Spleen (tissue), 11 donors: ENCODE measurements around the gene CYP20A1. TPM values are rescaled to one million over a fixed set of nuclear protein-coding genes. Genes with fewer than 3 reads are reported as not detected.

ENCODE experiments used
- DNase-seq: peaks from one replicate; pipeline ENCODE4 v3.0.0-alpha.2; 2020
- H3K27ac ChIP-seq, 8 donors: fragments of 200-600 bp; sonication (generic) in 7 of 8; 1 replicate in 4 of 8; 2 replicates in 4 of 8; pipeline versions ENCODE4 v1.5.0 to v1.8.0; 2016 to 2021; ENCODE audit warnings: inconsistent platforms in 4 of 8, mild to moderate bottlenecking in 4 of 8, moderate library complexity in 1 of 8
- H3K27me3 ChIP-seq, 7 donors: fragments of 200-600 bp; sonication (generic) in 6 of 7; replicated peaks in 1 of 7; 1 replicate in 4 of 7; 2 replicates in 3 of 7; pipeline versions ENCODE4 v1.5.0 to v1.8.0; 2016 to 2021; ENCODE audit warnings: inconsistent platforms in 3 of 7, mild to moderate bottlenecking in 1 of 7
- H3K36me3 ChIP-seq, 6 donors: fragments of 200-600 bp; sonication (generic) in 5 of 6; 1 replicate in 4 of 6; 2 replicates in 2 of 6; pipeline versions ENCODE4 v1.5.0 to v1.8.0; 2016 to 2021; ENCODE audit warnings: inconsistent platforms in 2 of 6
- H3K4me1 ChIP-seq, 6 donors: fragments of 200-600 bp; sonication (generic) in 5 of 6; 1 replicate in 3 of 6; 2 replicates in 3 of 6; pipeline versions ENCODE4 v1.5.0 to v1.8.0; 2016 to 2021; ENCODE audit warnings: inconsistent platforms in 3 of 6
- H3K4me3 ChIP-seq, 8 donors: fragments of 200-600 bp; sonication (generic) in 7 of 8; 1 replicate in 4 of 8; 2 replicates in 4 of 8; pipeline versions ENCODE4 v1.5.0 to v1.8.0; 2016 to 2021; ENCODE audit warnings: inconsistent platforms in 4 of 8, mild to moderate bottlenecking in 4 of 8, moderate library complexity in 2 of 8
- H3K9me3 ChIP-seq, 8 donors: fragments of 200-600 bp; sonication (generic) in 7 of 8; 1 replicate in 4 of 8; 2 replicates in 4 of 8; pipeline versions ENCODE4 v1.5.0 to v1.8.0; 2016 to 2021; ENCODE audit warnings: inconsistent platforms in 4 of 8
- CTCF ChIP-seq, 11 experiments: fragments of 200-600 bp in 7 of 11; fragments of 450-650 bp in 4 of 11; sonication (generic) in 4 of 11; IDR thresholded peaks in 8 of 11; conservative IDR thresholded peaks in 3 of 11; 1 replicate in 7 of 11; 2 replicates in 4 of 11; pipeline versions ENCODE4 v1.4.0 to v1.8.0; 2016 to 2021; ENCODE audit warnings: antibody characterized with exemption in 11 of 11, inconsistent platforms in 4 of 11, mild to moderate bottlenecking in 1 of 11
- POLR2A ChIP-seq, 3 donors: fragments of 450-650 bp; IDR thresholded peaks; one replicate each; pipeline ENCODE4 v1.5.1; 2017; ENCODE audit warnings: antibody characterized with exemption in 3 of 3, mild to moderate bottlenecking in 1 of 3
- POLR2AphosphoS5 ChIP-seq, 3 donors: sonication (generic); formaldehyde crosslinking; IDR thresholded peaks; one replicate each; pipeline ENCODE4 v1.5.1; 2017; ENCODE audit warnings: antibody characterized with exemption in 3 of 3
- WGBS, 5 donors: extraction: QIAGEN DNeasy Blood & Tissue Kit in 3 of 5; methylation state at CpG; one replicate each; pipeline versions ENCODE4 v1.1.5 to v1.1.7; 2013 to 2018; 5-methylcytosine and 5-hydroxymethylcytosine counted together
- intact Hi-C: fragments of 100-400 bp; cut with DNase I; formaldehyde crosslinking; loops from one replicate; pipeline ENCODE4 v1.15.0; 2023; ENCODE audit warnings: low total_unique reads
- polyA plus RNA-seq, 3 donors: library from polyadenylated mRNA; stranded (reverse); fragments of 200-250 nt; gene quantifications; one replicate each; pipeline ENCODE4 v1.2.1, GENCODE V29; 2013
- total RNA-seq, 7 donors: library from RNA; depleted of rRNA in 3 of 7; stranded (reverse); fragments of >200 nt in 3 of 7; fragmentation: NEBNext Ultra II Directional in 4 of 7; extraction: Animal tissue kit (Norgen Biotek cat#: 25700) in 4 of 7; gene quantifications; one replicate each; pipeline versions ENCODE4 v1.1.0 to v1.2.1, GENCODE V29; 2016 to 2021
- donor health status: healthy with polysubstance abuse.
- donor health status: DM: no; HTN: no; CAD: no; lungs with moderate emphysema.
- donor health status: DM: no; HTN: no; CAD: no.
- donor health status: Bipolar disorder and iron deficiency.
- donor health status: healthy.
- donor health status: DM: no; HTN: no; CAD: no.
- donor health status: DM: yes; HTN: yes; CAD: no.

Gene CYP20A1
- total and polyA plus RNA-seq, 10 donors = 6.5 to 32.2 (median 26.7) TPM

- no peak overlapping the region for H3K4me3 ChIP-seq
- intact Hi-C loops = no loop called here
- WGBS, 5 donors = 96 to 99% (median 98%) methylated on average over 11 to 12 of the region's 12 CpGs
Observed at GRCh38 chr2:203344667-203345066, 105.8 kb downstream of the CYP20A1 start.

GRCh38 chr2:203346612-203347011, 107.8 kb downstream of the CYP20A1 start:
- 93 to 98% (median 95%) methylated on average over 1 of the region's 1 CpG for WGBS, 5 donors
- TF ChIP-seq POLR2A (IDR thresholded peaks at IDR 0.05) = no peak
- no peak for TF ChIP-seq CTCF (IDR thresholded peaks at IDR 0.05 in 8 of 11, conservative IDR thresholded peaks at IDR 0.05 in 3 of 11)
- TF ChIP-seq POLR2AphosphoS5 (IDR thresholded peaks at IDR 0.05) = no peak
- Histone ChIP-seq H3K36me3 (peaks cover 0 to 12% (median 2%) of the 10 kb centered on the region in 6 donors), H3K9me3 (no peaks in the 10 kb centered on the region), H3K4me1 (peaks cover 0 to 4% (median 0%) of the 10 kb centered on the region in 6 donors), H3K27ac (no peak overlapping the region), H3K27me3 (no peaks in the 10 kb centered on the region), H3K4me3 (no peak overlapping the region)
- DNase-seq = no peak
- intact Hi-C loops = no loop called here

More at GRCh38 chr2:203344667-203345066, 105.8 kb downstream of the CYP20A1 start:
- H3K36me3 ChIP-seq = peaks cover 0 to 12% (median 2%) of the 10 kb centered on the region in 6 donors
- peaks cover 0 to 17% (median 0%) of the 10 kb centered on the region in 6 donors for H3K4me1 ChIP-seq
- no peak for TF ChIP-seq POLR2AphosphoS5 (IDR thresholded peaks at IDR 0.05)
- no peak for TF ChIP-seq CTCF (IDR thresholded peaks at IDR 0.05 in 8 of 11, conservative IDR thresholded peaks at IDR 0.05 in 3 of 11)
- no peak for TF ChIP-seq POLR2A (IDR thresholded peaks at IDR 0.05)
- H3K27ac ChIP-seq = no peak overlapping the region
- no peak for DNase-seq
- no peaks in the 10 kb centered on the region for H3K27me3 ChIP-seq
- no peaks in the 10 kb centered on the region for H3K9me3 ChIP-seq

- DNase-seq = no peak
- intact Hi-C loops = no loop called here
- Histone ChIP-seq H3K4me1 (no peaks in the 10 kb centered on the region), H3K27me3 (no peaks in the 10 kb centered on the region), H3K36me3 (peaks cover 0 to 12% (median 2%) of the 10 kb centered on the region in 6 donors), H3K9me3 (no peaks in the 10 kb centered on the region), H3K27ac (no peak overlapping the region), H3K4me3 (no peak overlapping the region)
- WGBS, 5 donors = 82 to 92% (median 85%) methylated on average over 4 of the region's 4 CpGs
- TF ChIP-seq CTCF (IDR thresholded peaks at IDR 0.05 in 8 of 11, conservative IDR thresholded peaks at IDR 0.05 in 3 of 11) = no peak
- TF ChIP-seq POLR2A (IDR thresholded peaks at IDR 0.05) = no peak
- no peak for TF ChIP-seq POLR2AphosphoS5 (IDR thresholded peaks at IDR 0.05)
Observed at GRCh38 chr2:203347375-203347774, 108.6 kb downstream of the CYP20A1 start.

- Histone ChIP-seq H3K27ac (no peak overlapping the region), H3K36me3 (peaks cover 0 to 12% (median 0%) of the 10 kb centered on the region in 6 donors), H3K9me3 (no peaks in the 10 kb centered on the region), H3K4me3 (no peak overlapping the region), H3K27me3 (no peaks in the 10 kb centered on the region), H3K4me1 (peaks cover 0 to 4% (median 0%) of the 10 kb centered on the region in 6 donors)
- intact Hi-C loops = no loop called here
- 94 to 98% (median 97%) methylated on average over 5 of the region's 5 CpGs for WGBS, 5 donors
- no peak for DNase-seq
- no peak for TF ChIP-seq POLR2A (IDR thresholded peaks at IDR 0.05)
- no peak for TF ChIP-seq CTCF (IDR thresholded peaks at IDR 0.05 in 8 of 11, conservative IDR thresholded peaks at IDR 0.05 in 3 of 11)
- no peak for TF ChIP-seq POLR2AphosphoS5 (IDR thresholded peaks at IDR 0.05)
Observed at GRCh38 chr2:203352604-203353255, 113.9 kb downstream of the CYP20A1 start.
